ENCODE results near the gene OR1N2.
"Not testable (repeated sequence)": the region's sequence is repeated elsewhere in the genome, so short reads cannot be mapped to it uniquely, and the experiment has no call there.

The OR1N2 gene

GRCh38 chr9:122552812-122553211 is at the start of gene OR1N2:
Gene OR1N2 (plus strand): TSS chr9:122553112. CDS start chr9:122553212, 100 bp downstream.
- no peak for DNase-seq (ENCODE audit: low read depth in 2 of 2)

- no peak for DNase-seq (ENCODE audit: low read depth in 2 of 2)
These were observed 45.9 kb upstream of the OR1N2 start for GRCh38 chr9:122506964-122507363.

GRCh38 chr9:122510502-122510901 is 42.4 kb upstream of the OR1N2 start, which contains the start of gene OR1J2:
Gene OR1J2 (plus strand): TSS chr9:122510802. CDS start chr9:122510802, 0 bp downstream.
- no peak for DNase-seq (ENCODE audit: low read depth in 2 of 2)

GRCh38 chr9:122518226-122518625 is 34.7 kb upstream of the OR1N2 start:
- DNase-seq (ENCODE audit: low read depth in 2 of 2), result no peak

GRCh38 chr9:122518841-122519240 is 34.1 kb upstream of the OR1N2 start, which contains the start of gene OR1J4:
Gene OR1J4 (plus strand): TSS chr9:122519141. CDS start chr9:122519141, 0 bp downstream.
- DNase-seq (ENCODE audit: low read depth in 2 of 2), result no peak

GRCh38 chr9:122519376-122519775 is 33.5 kb upstream of the OR1N2 start:
- no peak for DNase-seq (ENCODE audit: low read depth in 2 of 2)

GRCh38 chr9:122526602-122527001 is 26.3 kb upstream of the OR1N2 start:
- no peak for DNase-seq (ENCODE audit: low read depth in 2 of 2)

- no peak for DNase-seq (ENCODE audit: low read depth in 2 of 2)
These were observed 25.7 kb upstream of the OR1N2 start, which contains the start of gene OR1N1 for GRCh38 chr9:122527193-122527592. Gene OR1N1 (minus strand): TSS chr9:122527293. CDS start chr9:122527293, 0 bp downstream.

- DNase-seq (ENCODE audit: low read depth in 2 of 2), result not testable (repeated sequence)
These were observed 21.8 kb upstream of the OR1N2 start for GRCh38 chr9:122531157-122531556.

GRCh38 chr9:122536134-122536533 is 16.8 kb upstream of the OR1N2 start:
- DNase-seq (ENCODE audit: low read depth in 2 of 2), result no peak

GRCh38 chr9:122537066-122537465 is 15.8 kb upstream of the OR1N2 start:
- DNase-seq (ENCODE audit: low read depth in 2 of 2), result not testable (repeated sequence)

GRCh38 chr9:122538757-122539156 is 14.2 kb upstream of the OR1N2 start:
- no peak for DNase-seq (ENCODE audit: low read depth in 2 of 2)

- DNase-seq (ENCODE audit: low read depth in 2 of 2), result no peak
These were observed 6.7 kb upstream of the OR1N2 start for GRCh38 chr9:122546196-122546595.

- DNase-seq (ENCODE audit: low read depth in 2 of 2), result no peak
These were observed 1.5 kb upstream of the OR1N2 start for GRCh38 chr9:122551371-122551770.

- no peak for DNase-seq (ENCODE audit: low read depth in 2 of 2)
These were observed 8.5 kb downstream of the OR1N2 start for GRCh38 chr9:122561446-122561845.

- no peak for DNase-seq (ENCODE audit: low read depth in 2 of 2)
These were observed 9.3 kb downstream of the OR1N2 start for GRCh38 chr9:122562134-122562760.

- no peak for DNase-seq (ENCODE audit: low read depth in 2 of 2)
These were observed 15.0 kb downstream of the OR1N2 start for GRCh38 chr9:122567901-122568300.

GRCh38 chr9:122572456-122572855 is 19.5 kb downstream of the OR1N2 start:
- no peak for DNase-seq (ENCODE audit: low read depth in 2 of 2)

- DNase-seq (ENCODE audit: low read depth in 2 of 2), result no peak
These were observed 27.0 kb downstream of the OR1N2 start for GRCh38 chr9:122579874-122580273.

GRCh38 chr9:122580360-122580759 is 27.4 kb downstream of the OR1N2 start:
- no peak for DNase-seq (ENCODE audit: low read depth in 2 of 2)

GRCh38 chr9:122583284-122583683 is 30.4 kb downstream of the OR1N2 start, which contains the start of gene OR1L8:
Gene OR1L8 (minus strand): TSS chr9:122583384. CDS start chr9:122568477, 14,907 bp downstream.
- DNase-seq (ENCODE audit: low read depth in 2 of 2), result not testable (repeated sequence)

All from stimulated activated CD4-positive, alpha-beta T cell treated with anti-CD3 and anti-CD28 coated beads, Interleukin-12 subunit alpha, Interleukin-12 subunit beta, amount 100 ng/mL, for 24 hours (primary cell).